Uterus (tissue), 2 donors: ENCODE data around the gene VTCN1.

Experiments used
- POLR2A ChIP-seq, 2 donors: fragments of 450-650 bp; IDR thresholded peaks; one replicate each; pipeline ENCODE4 v1.6.1; 2016; ENCODE audit warnings: antibody characterized with exemption in 2 of 2, mild to moderate bottlenecking in 1 of 2, moderate library complexity in 1 of 2
- TF ChIP-seq, protein P1 (sequence below), 4 experiments: fragments of 200-600 bp in 2 of 4; fragments of 450-650 bp in 2 of 4; sonication (generic) in 2 of 4; IDR thresholded peaks; one replicate each; pipeline ENCODE4 v1.5.1; 2016 to 2019; ENCODE audit warnings: antibody characterized with exemption in 4 of 4, mild to moderate bottlenecking in 2 of 4, moderate library complexity in 1 of 4

DNA sequence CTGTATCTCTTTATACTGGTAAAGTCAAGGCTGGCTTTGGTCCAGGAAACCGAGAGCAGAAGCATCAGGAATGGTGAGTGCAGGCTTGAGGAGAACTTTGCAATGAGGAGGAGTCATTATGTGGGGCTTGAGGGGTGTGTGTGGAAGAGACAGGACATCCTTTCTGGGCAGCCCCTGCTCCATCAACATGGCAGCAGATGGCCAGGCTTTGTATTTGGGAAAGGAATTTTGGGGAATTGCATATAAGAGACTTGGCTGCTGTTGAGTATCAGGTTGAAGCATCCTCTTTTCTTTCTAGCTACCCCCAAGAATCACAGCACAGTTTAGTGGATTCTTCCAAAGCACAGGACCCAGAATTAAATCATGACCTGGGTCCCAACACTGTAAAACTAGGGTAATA lies 33.4 kb downstream of the VTCN1 start:
- TF ChIP-seq, protein P1, sequence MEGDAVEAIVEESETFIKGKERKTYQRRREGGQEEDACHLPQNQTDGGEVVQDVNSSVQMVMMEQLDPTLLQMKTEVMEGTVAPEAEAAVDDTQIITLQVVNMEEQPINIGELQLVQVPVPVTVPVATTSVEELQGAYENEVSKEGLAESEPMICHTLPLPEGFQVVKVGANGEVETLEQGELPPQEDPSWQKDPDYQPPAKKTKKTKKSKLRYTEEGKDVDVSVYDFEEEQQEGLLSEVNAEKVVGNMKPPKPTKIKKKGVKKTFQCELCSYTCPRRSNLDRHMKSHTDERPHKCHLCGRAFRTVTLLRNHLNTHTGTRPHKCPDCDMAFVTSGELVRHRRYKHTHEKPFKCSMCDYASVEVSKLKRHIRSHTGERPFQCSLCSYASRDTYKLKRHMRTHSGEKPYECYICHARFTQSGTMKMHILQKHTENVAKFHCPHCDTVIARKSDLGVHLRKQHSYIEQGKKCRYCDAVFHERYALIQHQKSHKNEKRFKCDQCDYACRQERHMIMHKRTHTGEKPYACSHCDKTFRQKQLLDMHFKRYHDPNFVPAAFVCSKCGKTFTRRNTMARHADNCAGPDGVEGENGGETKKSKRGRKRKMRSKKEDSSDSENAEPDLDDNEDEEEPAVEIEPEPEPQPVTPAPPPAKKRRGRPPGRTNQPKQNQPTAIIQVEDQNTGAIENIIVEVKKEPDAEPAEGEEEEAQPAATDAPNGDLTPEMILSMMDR (IDR thresholded peaks at IDR 0.05), result no peak
- no peak for TF ChIP-seq POLR2A (IDR thresholded peaks at IDR 0.05)
